GM13976 (cell line): ENCODE results near the gene LHX5.

ENCODE experiments used
- DNase-seq: peaks from one replicate; pipeline ENCODE4 v3.0.0; 2012; ENCODE audit warnings: low spot score
- CTCF ChIP-seq: IDR thresholded peaks from 2 replicates; pipeline ENCODE4 v1.5.1; 2012; ENCODE audit warnings: borderline replicate concordance, mild to moderate bottlenecking; ENCODE audit not compliant: insufficient read depth; ENCODE audit errors: extremely low read depth, missing control alignments, control extremely low read depth
- in situ Hi-C: fragments of 300-500 bp; cut with MboI; formaldehyde crosslinking; loops from one replicate; pipeline ENCODE4 v1.12.0; 2022; ENCODE audit warnings: low sequenced_read_pairs, mixed read lengths, inconsistent platforms; ENCODE audit not compliant: unreplicated experiment

The LHX5 gene

GRCh38 chr12:113414519-113415038 is 57.1 kb downstream of the LHX5 start:
- in situ Hi-C loops = no loop called here
- TF ChIP-seq CTCF = no peak
- DNase-seq = no peak

GRCh38 chr12:113413488-113413939 is 58.2 kb downstream of the LHX5 start:
- TF ChIP-seq CTCF = no peak
- no peak for DNase-seq
- in situ Hi-C loops = no loop called here
